ENCODE data around the gene SNX3.

DNA sequence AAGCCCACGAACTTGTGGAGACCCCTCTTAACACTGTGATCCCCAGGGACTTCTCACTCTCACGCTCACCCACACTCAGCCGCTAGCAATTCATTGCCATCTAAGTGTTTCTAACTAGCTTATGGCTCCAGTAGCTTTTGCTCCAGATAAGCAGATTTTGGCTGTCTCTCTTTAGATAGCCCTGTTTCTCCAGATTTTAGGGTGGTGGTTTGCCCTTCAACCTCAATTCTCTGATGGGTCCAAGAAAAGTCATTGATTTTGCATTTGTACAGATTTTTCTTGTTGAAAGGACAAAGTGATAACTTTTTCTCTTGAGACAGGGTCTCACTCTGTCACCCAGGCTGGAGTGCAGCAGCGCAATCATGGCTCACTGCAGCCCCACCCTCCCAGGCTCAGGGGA lies 53.8 kb downstream of the SNX3 start:
- no peak for TF ChIP-seq YY1 (IDR thresholded peaks at IDR 0.05; ENCODE audit: insufficient read depth, insufficient read length)
- no peak for TF ChIP-seq SUZ12 (IDR thresholded peaks at IDR 0.05; ENCODE audit: extremely low read depth, insufficient read depth, insufficient read length)
- TF ChIP-seq ZNF274 (IDR thresholded peaks at IDR 0.05; ENCODE audit: low read depth, low read length) = no peak
